ENCODE measurements around the gene DGKD.
"Not testable (repeated sequence)": the region's sequence is repeated elsewhere in the genome, so short reads cannot be mapped to it uniquely, and the experiment has no call there.

DGKD gene

GRCh38 chr2:233334915-233335314, 19.4 kb upstream of the DGKD start:
- TF ChIP-seq PAX5 (IDR thresholded peaks at IDR 0.05; ENCODE audit: insufficient read depth, low read length, severe bottlenecking), result no peak
- TF ChIP-seq SPI1 (IDR thresholded peaks at IDR 0.05; ENCODE audit: low read depth, low read length), result no peak
- no peak for TF ChIP-seq POU2F2 (IDR thresholded peaks at IDR 0.05; ENCODE audit: low read depth, low read length)
- TF ChIP-seq POLR2A (IDR thresholded peaks at IDR 0.05; ENCODE audit: low read depth, low read length), result no peak
- TF ChIP-seq POLR2AphosphoS5 (IDR thresholded peaks at IDR 0.05; ENCODE audit: low read depth, low read length), result no peak
- TF ChIP-seq TAF1 (IDR thresholded peaks at IDR 0.05; ENCODE audit: low read depth, low read length), result no peak
- FAIRE-seq (no peak), DNase-seq (ENCODE audit: insufficient read length, low spot score) (no peak)

GRCh38 chr2:233336091-233336490, 18.2 kb upstream of the DGKD start:
- FAIRE-seq; DNase-seq (ENCODE audit: insufficient read length, low spot score): not testable (repeated sequence)

DNA sequence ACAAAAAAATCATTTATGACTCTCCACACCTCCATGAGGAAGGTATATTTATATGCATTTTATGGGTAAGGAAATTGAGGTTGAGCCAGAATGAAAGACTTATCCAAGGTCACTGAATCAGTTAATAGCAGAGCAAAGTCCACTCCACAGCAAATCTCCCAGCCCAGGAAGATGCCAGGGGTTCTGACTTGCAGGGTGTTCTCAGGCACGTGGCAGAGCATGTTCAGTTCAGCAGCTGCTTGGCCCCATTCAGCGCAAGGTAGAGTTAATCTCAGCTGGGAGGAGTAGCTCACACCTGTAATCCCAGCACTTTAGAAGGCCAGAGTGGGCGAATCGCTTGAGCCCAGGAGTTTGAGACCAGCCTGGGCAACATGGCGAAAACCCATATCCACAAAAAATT, 17.8 kb upstream of the DGKD start:
- TF ChIP-seq POLR2AphosphoS5 (IDR thresholded peaks at IDR 0.05; ENCODE audit: low read depth, low read length), result no peak
- no peak for TF ChIP-seq POLR2A (IDR thresholded peaks at IDR 0.05; ENCODE audit: low read depth, low read length)
- TF ChIP-seq PAX5 (IDR thresholded peaks at IDR 0.05; ENCODE audit: insufficient read depth, low read length, severe bottlenecking), result no peak
- no peak for TF ChIP-seq SPI1 (IDR thresholded peaks at IDR 0.05; ENCODE audit: low read depth, low read length)
- no peak for TF ChIP-seq TAF1 (IDR thresholded peaks at IDR 0.05; ENCODE audit: low read depth, low read length)
- no peak for TF ChIP-seq POU2F2 (IDR thresholded peaks at IDR 0.05; ENCODE audit: low read depth, low read length)
- DNase-seq (ENCODE audit: insufficient read length, low spot score) (no peak), FAIRE-seq (no peak)

- no peak for FAIRE-seq
- no peak for DNase-seq (ENCODE audit: insufficient read length, low spot score)
- no peak for TF ChIP-seq TAF1 (IDR thresholded peaks at IDR 0.05; ENCODE audit: low read depth, low read length)
Observed at GRCh38 chr2:233338046-233338445, 16.2 kb upstream of the DGKD start.

DNA sequence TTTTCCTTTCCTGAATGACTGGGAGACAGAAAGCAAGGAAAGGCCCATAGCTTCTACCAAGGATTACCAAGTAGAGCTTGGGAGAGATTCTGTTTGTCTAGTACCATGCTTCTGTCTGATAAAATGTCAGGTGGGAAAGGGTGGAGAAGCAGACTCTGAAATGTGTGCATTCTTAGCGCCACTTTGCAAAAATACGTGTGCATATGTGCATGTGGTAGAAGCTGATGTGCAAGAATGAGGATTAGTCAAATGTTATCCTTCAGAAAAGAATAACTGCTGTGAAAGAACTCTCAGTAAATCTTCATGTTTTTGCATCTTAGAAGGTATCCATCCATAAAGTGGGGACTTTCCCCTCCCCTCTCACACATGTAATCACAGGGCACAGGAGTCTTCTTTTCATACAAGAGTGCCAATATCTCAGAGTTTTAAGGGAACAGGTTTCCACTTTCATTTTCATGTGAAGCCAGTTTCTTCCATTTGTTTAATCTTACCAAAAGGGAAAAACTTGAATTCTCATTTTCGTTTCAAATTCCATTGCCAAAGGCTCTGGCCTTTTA, 15.4 kb upstream of the DGKD start:
- FAIRE-seq (no peak), DNase-seq (ENCODE audit: insufficient read length, low spot score) (no peak)
- TF ChIP-seq POLR2AphosphoS5 (IDR thresholded peaks at IDR 0.05; ENCODE audit: low read depth, low read length) (no peak), TAF1 (IDR thresholded peaks at IDR 0.05; ENCODE audit: low read depth, low read length) (no peak), SPI1 (IDR thresholded peaks at IDR 0.05; ENCODE audit: low read depth, low read length) (no peak), PAX5 (IDR thresholded peaks at IDR 0.05; ENCODE audit: insufficient read depth, low read length, severe bottlenecking) (no peak), POU2F2 (IDR thresholded peaks at IDR 0.05; ENCODE audit: low read depth, low read length) (no peak), POLR2A (IDR thresholded peaks at IDR 0.05; ENCODE audit: low read depth, low read length) (no peak)

- DNase-seq (ENCODE audit: insufficient read length, low spot score) (no peak), FAIRE-seq (no peak)
- TF ChIP-seq PAX5 (IDR thresholded peaks at IDR 0.05; ENCODE audit: insufficient read depth, low read length, severe bottlenecking) (no peak), SPI1 (IDR thresholded peaks at IDR 0.05; ENCODE audit: low read depth, low read length) (no peak), POLR2A (IDR thresholded peaks at IDR 0.05; ENCODE audit: low read depth, low read length) (no peak), POLR2AphosphoS5 (IDR thresholded peaks at IDR 0.05; ENCODE audit: low read depth, low read length) (no peak)
Observed at GRCh38 chr2:233339427-233339826, 14.9 kb upstream of the DGKD start.

- TF ChIP-seq POU2F2 (IDR thresholded peaks at IDR 0.05; ENCODE audit: low read depth, low read length), result no peak
- TF ChIP-seq PAX5 (IDR thresholded peaks at IDR 0.05; ENCODE audit: insufficient read depth, low read length, severe bottlenecking), result no peak
- no peak for TF ChIP-seq POLR2AphosphoS5 (IDR thresholded peaks at IDR 0.05; ENCODE audit: low read depth, low read length)
- no peak for TF ChIP-seq POLR2A (IDR thresholded peaks at IDR 0.05; ENCODE audit: low read depth, low read length)
- TF ChIP-seq SPI1 (IDR thresholded peaks at IDR 0.05; ENCODE audit: low read depth, low read length), result no peak
- TF ChIP-seq TAF1 (IDR thresholded peaks at IDR 0.05; ENCODE audit: low read depth, low read length), result no peak
- FAIRE-seq, result no peak
- DNase-seq (ENCODE audit: insufficient read length, low spot score), result no peak
Observed at GRCh38 chr2:233341296-233341695, 13.0 kb upstream of the DGKD start.

- no peak for TF ChIP-seq PAX5 (IDR thresholded peaks at IDR 0.05; ENCODE audit: insufficient read depth, low read length, severe bottlenecking)
- no peak for TF ChIP-seq TAF1 (IDR thresholded peaks at IDR 0.05; ENCODE audit: low read depth, low read length)
- TF ChIP-seq POLR2AphosphoS5 (IDR thresholded peaks at IDR 0.05; ENCODE audit: low read depth, low read length), result no peak
- TF ChIP-seq SPI1 (IDR thresholded peaks at IDR 0.05; ENCODE audit: low read depth, low read length), result no peak
- no peak for TF ChIP-seq POLR2A (IDR thresholded peaks at IDR 0.05; ENCODE audit: low read depth, low read length)
- FAIRE-seq (no peak), DNase-seq (ENCODE audit: insufficient read length, low spot score) (no peak)
Observed at GRCh38 chr2:233342301-233342700, 12.0 kb upstream of the DGKD start.

GRCh38 chr2:233343171-233343705, 11.1 kb upstream of the DGKD start:
- FAIRE-seq, result no peak
- TF ChIP-seq POU2F2 (IDR thresholded peaks at IDR 0.05; ENCODE audit: low read depth, low read length) (no peak), POLR2A (IDR thresholded peaks at IDR 0.05; ENCODE audit: low read depth, low read length) (no peak)
- DNase-seq (ENCODE audit: insufficient read length, low spot score), result no peak

DNA sequence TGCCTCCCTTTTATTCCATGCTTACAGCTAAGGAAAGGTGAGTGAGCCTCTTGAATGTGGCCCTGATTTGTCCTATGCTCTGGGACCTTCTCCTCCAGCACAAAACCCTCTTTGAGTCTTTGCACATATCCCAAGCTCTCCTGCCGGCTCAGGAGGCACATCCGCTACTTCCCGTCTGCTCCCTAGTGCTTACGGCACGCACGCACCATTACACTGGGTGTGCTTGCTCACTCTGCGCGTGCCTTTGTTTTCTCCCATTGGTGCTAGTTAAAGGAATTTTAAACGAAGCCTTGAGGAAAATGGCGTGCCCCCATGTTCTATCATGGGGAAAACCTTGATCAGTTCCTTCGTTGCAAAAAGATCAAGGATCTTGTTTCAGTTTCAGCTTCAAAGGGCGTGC, 7.9 kb upstream of the DGKD start:
- no peak for TF ChIP-seq SPI1 (IDR thresholded peaks at IDR 0.05; ENCODE audit: low read depth, low read length)
- no peak for TF ChIP-seq TAF1 (IDR thresholded peaks at IDR 0.05; ENCODE audit: low read depth, low read length)
- no peak for TF ChIP-seq POU2F2 (IDR thresholded peaks at IDR 0.05; ENCODE audit: low read depth, low read length)
- no peak for TF ChIP-seq POLR2AphosphoS5 (IDR thresholded peaks at IDR 0.05; ENCODE audit: low read depth, low read length)
- no peak for TF ChIP-seq POLR2A (IDR thresholded peaks at IDR 0.05; ENCODE audit: low read depth, low read length)
- no peak for TF ChIP-seq PAX5 (IDR thresholded peaks at IDR 0.05; ENCODE audit: insufficient read depth, low read length, severe bottlenecking)
- DNase-seq (ENCODE audit: insufficient read length, low spot score) (no peak), FAIRE-seq (no peak)

DNA sequence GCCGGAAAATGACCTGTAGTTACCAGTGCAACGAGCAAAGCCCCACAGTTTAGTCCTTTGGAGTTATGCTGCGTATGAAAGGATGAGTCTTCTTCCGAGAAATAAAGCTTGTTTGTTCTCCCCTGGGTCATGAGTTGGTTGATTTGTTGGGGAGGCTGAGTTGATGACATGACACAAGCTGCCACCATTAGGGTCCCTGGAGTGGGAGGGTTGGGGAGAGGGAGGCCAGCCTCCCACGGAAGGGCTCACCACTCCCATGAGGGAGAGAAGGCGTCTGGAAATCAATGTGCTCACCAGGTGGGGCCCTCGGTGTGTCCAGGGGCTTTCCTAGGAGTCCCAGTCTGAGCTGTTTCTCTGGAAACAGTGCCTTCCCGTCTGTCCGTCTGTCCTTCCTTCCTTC, 7.4 kb upstream of the DGKD start:
- FAIRE-seq (no peak), DNase-seq (ENCODE audit: insufficient read length, low spot score) (no peak)
- TF ChIP-seq SPI1 (IDR thresholded peaks at IDR 0.05; ENCODE audit: low read depth, low read length), result no peak

Data from GM12891 (cell line).